HCT116 (cell line): ENCODE measurements around the gene TCF19. TPM values are rescaled to one million over a fixed set of nuclear protein-coding genes. Genes with fewer than 3 reads are reported as not detected.

Experiments used
- ATAC-seq: fragments of 200-7000 bp; cut with Tn5 transposase; 2 replicates; pipeline ENCODE4 v1.9.1; 2020; ENCODE audit warnings: mild to moderate bottlenecking, moderate library complexity
- Bru-seq: library from RNA; stranded (reverse); fragments of 400-500 nt; gene quantifications from one replicate; lab custom pipeline; 2021; lab: Mats Ljungman, UMichigan
- BruChase-seq, 2 experiments: library from RNA; stranded (reverse); fragments of 400-500 nt; gene quantifications; one replicate each; lab custom pipeline; 2021; lab: Mats Ljungman, UMichigan
- BruUV-seq: library from RNA; stranded (reverse); fragments of 400-500 nt; replicated peaks from 2 replicates; lab custom pipeline; 2021; lab: Mats Ljungman, UMichigan
- CTCF ChIA-PET: fragments of 300-600 bp; sonication (Branson Sonifier 250); formaldehyde crosslinking; loops from one replicate; lab custom pipeline; 2021; ENCODE audit warnings: antibody characterized with exemption; lab: Charles Lee
- POLR2A ChIA-PET: fragments of 300-600, 350-600 bp; sonication (Branson Sonifier 250); formaldehyde crosslinking; loops from one replicate; lab custom pipeline; 2021; ENCODE audit warnings: antibody characterized with exemption; lab: Charles Lee
- RAD21 ChIA-PET, 2 experiments: fragments of 300-600 bp; sonication (Branson Sonifier 250); formaldehyde crosslinking; loops; one replicate each; lab custom pipeline; 2023; ENCODE audit warnings: low total read pairs in 2 of 2; ENCODE audit not compliant: uncharacterized antibody in 2 of 2, unreplicated experiment in 2 of 2, low non-redundant PET in 1 of 2; lab: Charles Lee
- DNase-seq: peaks from one replicate; pipeline ENCODE4 v3.0.0-alpha.2; 2010; ENCODE audit warnings: low read depth, low spot score
- H2AFZ ChIP-seq: fragments of 200-600 bp; shearing (Covaris generic), sonication (generic); 2 replicates; pipeline ENCODE4 v1.6.1; 2017; ENCODE audit warnings: low read depth, mixed run types, mixed read lengths, antibody characterized with exemption, low read length; ENCODE audit not compliant: poor library complexity, severe bottlenecking
- H3K27ac ChIP-seq: 2 replicates; pipeline ENCODE4 v1.5.1; 2012; ENCODE audit warnings: low read depth, low read length
- H3K27me3 ChIP-seq: fragments of 200-600 bp; sonication (generic); 2 replicates; pipeline ENCODE4 v1.6.1; 2016; ENCODE audit warnings: mixed run types, low read length, mixed read lengths; ENCODE audit not compliant: insufficient read depth
- H3K36me3 ChIP-seq, 2 experiments: fragments of 200-500 bp in 1 of 2; fragments of 200-600 bp in 1 of 2; sonication (Bioruptor generic) in 1 of 2; sonication (generic) in 1 of 2; 2 replicates each; pipeline versions ENCODE4 v1.5.1 to v1.6.1; 2014 to 2016; ENCODE audit warnings: low read length in 2 of 2, inconsistent platforms in 1 of 2, mixed read lengths in 1 of 2, mixed run types in 1 of 2; ENCODE audit not compliant: insufficient read depth in 2 of 2, control insufficient read depth in 1 of 2
- H3K4me1 ChIP-seq, 2 experiments: fragments of 200-600 bp in 1 of 2; sonication (generic) in 1 of 2; 2 replicates each; pipeline versions ENCODE4 v1.5.1 to v1.6.1; 2012 to 2017; ENCODE audit warnings: low read length in 2 of 2, inconsistent platforms in 1 of 2, mild to moderate bottlenecking in 1 of 2, mixed read lengths in 1 of 2, mixed run types in 1 of 2, moderate library complexity in 1 of 2; ENCODE audit not compliant: insufficient read depth in 2 of 2, control insufficient read depth in 1 of 2
- H3K4me2 ChIP-seq: fragments of 200-600 bp; sonication (generic); 2 replicates; pipeline ENCODE4 v1.6.1; 2017; ENCODE audit warnings: mixed run types, low read length, mixed read lengths
- H3K4me3 ChIP-seq, 2 experiments: fragments of 200-600 bp in 1 of 2; sonication (generic) in 1 of 2; replicated peaks in 1 of 2; 2 replicates each; pipeline ENCODE4 v1.5.1; 2011 to 2016; ENCODE audit warnings: low read length in 2 of 2, control low read depth in 1 of 2, low read depth in 1 of 2, mild to moderate bottlenecking in 1 of 2, mixed read lengths in 1 of 2, mixed run types in 1 of 2
- H3K79me2 ChIP-seq: fragments of 200-600 bp; sonication (generic); 2 replicates; pipeline ENCODE4 v1.6.1; 2017; ENCODE audit warnings: mild to moderate bottlenecking, mixed run types, low read length, moderate library complexity, mixed read lengths; ENCODE audit not compliant: insufficient read depth
- H3K9ac ChIP-seq: fragments of 200-600 bp; sonication (generic); 2 replicates; pipeline ENCODE4 v1.6.1; 2016; ENCODE audit warnings: low read length, mixed read lengths
- H3K9me2 ChIP-seq: fragments of 200-600 bp; sonication (generic), shearing (Covaris generic); 2 replicates; pipeline ENCODE4 v1.6.1; 2017; ENCODE audit warnings: mixed run types, mild to moderate bottlenecking, moderate library complexity; ENCODE audit not compliant: insufficient read depth
- H3K9me3 ChIP-seq, 2 experiments: fragments of 200-500 bp in 1 of 2; fragments of 200-600 bp in 1 of 2; sonication (Bioruptor generic) in 1 of 2; sonication (generic) in 1 of 2; 2 replicates each; pipeline ENCODE4 v1.6.1; 2014 to 2017; ENCODE audit warnings: low read length in 2 of 2, mixed read lengths in 2 of 2, inconsistent platforms in 1 of 2, low read depth in 1 of 2, mild to moderate bottlenecking in 1 of 2, mixed run types in 1 of 2, moderate library complexity in 1 of 2; ENCODE audit not compliant: control insufficient read depth in 1 of 2, insufficient read depth in 1 of 2
- H4K20me1 ChIP-seq: fragments of 200-600 bp; sonication (generic), shearing (Covaris generic); 2 replicates; pipeline ENCODE4 v1.6.1; 2017; ENCODE audit warnings: mixed run types, mild to moderate bottlenecking, moderate library complexity; ENCODE audit not compliant: insufficient read depth
- ATF3 ChIP-seq: IDR thresholded peaks from 2 replicates; pipeline ENCODE4 v1.6.1; 2012
- CBX3 ChIP-seq: IDR thresholded peaks from 2 replicates; pipeline ENCODE4 v1.6.1; 2012; ENCODE audit warnings: low read depth
- CEBPB ChIP-seq: IDR thresholded peaks from 2 replicates; pipeline ENCODE4 v1.6.1; 2012; ENCODE audit warnings: low read depth
- CTCF ChIP-seq, 3 experiments: fragments of 200-600 bp in 1 of 3; sonication (generic) in 1 of 3; IDR thresholded peaks in 2 of 3; conservative IDR thresholded peaks in 1 of 3; 2 replicates each; pipeline ENCODE4 v1.5.1; 2012 to 2017; ENCODE audit warnings: low read depth in 2 of 3, low read length in 2 of 3, antibody characterized with exemption in 1 of 3, borderline replicate concordance in 1 of 3, control low read depth in 1 of 3, mild to moderate bottlenecking in 1 of 3, mixed read lengths in 1 of 3, mixed run types in 1 of 3, moderate library complexity in 1 of 3; ENCODE audit not compliant: insufficient read depth in 1 of 3
- EZH2phosphoT487 ChIP-seq: fragments of 200-600 bp; IDR thresholded peaks from 2 replicates; pipeline ENCODE4 v1.6.1; 2018; ENCODE audit warnings: antibody characterized with exemption, borderline replicate concordance
- POLR2A ChIP-seq: IDR thresholded peaks from 2 replicates; pipeline ENCODE4 v1.7.0; 2011; ENCODE audit warnings: borderline replicate concordance; ENCODE audit not compliant: insufficient read depth, insufficient read length; ENCODE audit errors: extremely low read depth
- POLR2AphosphoS5 ChIP-seq: IDR thresholded peaks from 2 replicates; pipeline ENCODE4 v1.6.1; 2011; ENCODE audit warnings: mild to moderate bottlenecking, low read depth, low read length, moderate library complexity
- RAD21 ChIP-seq: IDR thresholded peaks from 2 replicates; pipeline ENCODE4 v1.6.1; 2012; ENCODE audit warnings: low read depth, mild to moderate bottlenecking
- REST ChIP-seq: IDR thresholded peaks from 2 replicates; pipeline ENCODE4 v1.6.1; 2012; ENCODE audit warnings: low read depth
- SIN3A ChIP-seq: IDR thresholded peaks from 2 replicates; pipeline ENCODE4 v1.6.1; 2012; ENCODE audit warnings: low read depth
- SP1 ChIP-seq: IDR thresholded peaks from 2 replicates; pipeline ENCODE4 v1.6.1; 2012; ENCODE audit warnings: low read depth
- TCF7L2 ChIP-seq: IDR thresholded peaks from 2 replicates; pipeline ENCODE4 v1.7.0; 2011; ENCODE audit warnings: borderline replicate concordance, inconsistent platforms; ENCODE audit not compliant: insufficient read depth, insufficient read length; ENCODE audit errors: extremely low read depth
- YY1 ChIP-seq: IDR thresholded peaks from 2 replicates; pipeline ENCODE4 v1.6.1; 2011; ENCODE audit warnings: low read length, low read depth, moderate library complexity, mild to moderate bottlenecking; ENCODE audit not compliant: insufficient replicate concordance; ENCODE audit errors: extremely low read depth
- ZBTB33 ChIP-seq: IDR thresholded peaks from 2 replicates; pipeline ENCODE4 v1.6.1; 2011; ENCODE audit warnings: mild to moderate bottlenecking, low read length, moderate library complexity; ENCODE audit not compliant: insufficient replicate concordance; ENCODE audit errors: extremely low read depth
- ZFX ChIP-seq: fragments of 450-650 bp; IDR thresholded peaks from 2 replicates; pipeline ENCODE4 v1.6.1; 2017
- ZNF274 ChIP-seq: fragments of 200-500 bp; sonication (Bioruptor generic); IDR thresholded peaks from 2 replicates; pipeline ENCODE4 v1.6.1; 2014; ENCODE audit warnings: mild to moderate bottlenecking, low read depth, low read length, inconsistent platforms
- intact Hi-C: fragments of 100-400 bp; cut with micrococcal nuclease; formaldehyde crosslinking; loops from 2 replicates; pipeline ENCODE4 v1.10.0; 2022
- long read RNA-seq: library from polyadenylated mRNA; unstranded; transcript quantifications from one replicate; pipeline ENCODE4 v2.0.0, GENCODE V29; 2021; ENCODE audit not compliant: unreplicated experiment
- polyA plus RNA-seq: library from polyadenylated mRNA; unstranded; fragments of >200 nt; gene quantifications from 2 replicates; pipeline ENCODE4 v1.2.1, GENCODE V29; 2012; ENCODE audit warnings: missing spikeins
- total RNA-seq: library from RNA; stranded (reverse); gene quantifications from one replicate; pipeline ENCODE4 v1.2.1, GENCODE V29; 2021; ENCODE audit not compliant: unreplicated experiment

The TCF19 gene
- total RNA-seq (15.4 TPM), Bru-seq, nascent RNA (percentile 59 among the genes with signal in this experiment), BruChase-seq, experiment 1, labeled RNA remaining after a 6-hour chase (percentile 86 among the genes with signal in this experiment), BruChase-seq, experiment 2, labeled RNA remaining after a 2-hour chase (percentile 74 among the genes with signal in this experiment)
- polyA plus RNA-seq, result 7.0 and 8.3 TPM in 2 replicates
- long read RNA-seq, transcript TCF19-202 (4 exons, 3,290 nt), result major isoform, 15 of 56 reads
- long read RNA-seq, transcript TCF19-201 (4 exons, 3,039 nt), result minor isoform, 10 of 56 reads
- long read RNA-seq, partial matches to known transcripts, result 21 of 56 reads
- long read RNA-seq, other reads (novel, unspliced or antisense), result 10 of 56 reads

- ATAC-seq (peak; percentile 95), DNase-seq (peak; percentile 98)
- Histone ChIP-seq H3K27ac (peak within 1 kb of the TSS; percentile 49), H4K20me1 (no peaks in the 10 kb centered on the region), H3K4me2 (peak within 1 kb of the TSS; percentile 95), H3K79me2 (peaks cover 9% of the 10 kb centered on the region), H3K4me3 (peak within 1 kb of the TSS; percentile 88 to 95), H3K9me2 (no peaks in the 10 kb centered on the region), H3K9me3 (no peaks in the 10 kb centered on the region), H2AFZ (peak within 1 kb of the TSS; percentile 90), H3K27me3 (no peaks in the 10 kb centered on the region), H3K4me1 (peaks cover 12 to 20% of the 10 kb centered on the region in 2 experiments), H3K36me3 (peaks cover 12% of the 10 kb centered on the region in 2 experiments), H3K9ac (peak within 1 kb of the TSS; percentile 75)
- BruUV-seq, result no TSS peak
- CTCF ChIA-PET, result interaction anchor here (1.3 kb wide), 1 partner anchor 209 kb away, joined by 7 read pairs; no protein-coding TSS in a partner anchor
- POLR2A ChIA-PET, result interaction anchor here (1.3 kb wide), 1 partner anchor 43 kb away, joined by 3 read pairs; no protein-coding TSS in a partner anchor
- intact Hi-C loops, result no loop called here
- RAD21 ChIA-PET, result no interaction called here
- no peak for TF ChIP-seq POLR2A
- no peak for TF ChIP-seq REST
- no peak for TF ChIP-seq ATF3
- no peak for TF ChIP-seq ZBTB33
- TF ChIP-seq SP1, result peak; percentile 97
- TF ChIP-seq CEBPB, result no peak
- no peak for TF ChIP-seq RAD21
- TF ChIP-seq POLR2AphosphoS5, result peak; percentile 74
- no peak for TF ChIP-seq CBX3
- peak; percentile 93 for TF ChIP-seq SIN3A
- TF ChIP-seq YY1, result no peak
- TF ChIP-seq ZFX, result peak; percentile 29; the same call in 1 of the 2 replicates
- no peak for TF ChIP-seq ZNF274
- TF ChIP-seq EZH2phosphoT487, result no peak
- TF ChIP-seq TCF7L2, result peak; percentile 23
- TF ChIP-seq CTCF (IDR thresholded peaks at IDR 0.05 in 2 of 3, conservative IDR thresholded peaks at IDR 0.05 in 1 of 3; ENCODE audit: borderline replicate concordance in 1 of 3, insufficient read depth in 1 of 3, low read depth in 2 of 3, low read length in 2 of 3), result no peak
Measured at GRCh38 chr6:31158140-31158862, at the start of gene TCF19. Gene TCF19, plus strand, starts transcription at chr6:31158589. Its CDS starts 881 bp downstream, at chr6:31159470.
